ENCODE data around the gene HNRNPH1.
"Not testable (repeated sequence)": the region's sequence is repeated elsewhere in the genome, so short reads cannot be mapped to it uniquely, and the experiment has no call there.

Gene HNRNPH1

GRCh38 chr5:179642626-179643025 is 19.2 kb upstream of the HNRNPH1 start:
- H3K4me1 ChIP-seq (ENCODE audit: control insufficient read depth, insufficient read depth, low read length) = not testable (repeated sequence)

GRCh38 chr5:179641745-179642144 is 18.3 kb upstream of the HNRNPH1 start:
- not testable (repeated sequence) for H3K9me3 ChIP-seq (ENCODE audit: control insufficient read depth, insufficient read depth, low read length); H3K9ac ChIP-seq (ENCODE audit: low read depth, low read length); H3K4me1 ChIP-seq (ENCODE audit: control insufficient read depth, insufficient read depth, low read length); H3K4me3 ChIP-seq (ENCODE audit: low read depth, low read length); H3K27me3 ChIP-seq (ENCODE audit: control insufficient read depth, insufficient read depth, low read length); H3K36me3 ChIP-seq (ENCODE audit: control insufficient read depth, insufficient read depth, low read length)

More at GRCh38 chr5:179642626-179643025, 19.2 kb upstream of the HNRNPH1 start:
- not testable (repeated sequence) for H3K36me3 ChIP-seq (ENCODE audit: control insufficient read depth, insufficient read depth, low read length); H3K27me3 ChIP-seq (ENCODE audit: control insufficient read depth, insufficient read depth, low read length); H3K9ac ChIP-seq (ENCODE audit: low read depth, low read length); H3K4me3 ChIP-seq (ENCODE audit: low read depth, low read length); H3K9me3 ChIP-seq (ENCODE audit: control insufficient read depth, insufficient read depth, low read length)

GRCh38 chr5:179639296-179639695 is 15.8 kb upstream of the HNRNPH1 start:
- not testable (repeated sequence) for H3K9ac ChIP-seq (ENCODE audit: low read depth, low read length); H3K4me1 ChIP-seq (ENCODE audit: control insufficient read depth, insufficient read depth, low read length); H3K9me3 ChIP-seq (ENCODE audit: control insufficient read depth, insufficient read depth, low read length); H3K27me3 ChIP-seq (ENCODE audit: control insufficient read depth, insufficient read depth, low read length); H3K36me3 ChIP-seq (ENCODE audit: control insufficient read depth, insufficient read depth, low read length); H3K4me3 ChIP-seq (ENCODE audit: low read depth, low read length)

- H3K9ac ChIP-seq (ENCODE audit: low read depth, low read length); H3K4me3 ChIP-seq (ENCODE audit: low read depth, low read length); H3K36me3 ChIP-seq (ENCODE audit: control insufficient read depth, insufficient read depth, low read length); H3K4me1 ChIP-seq (ENCODE audit: control insufficient read depth, insufficient read depth, low read length); H3K27me3 ChIP-seq (ENCODE audit: control insufficient read depth, insufficient read depth, low read length); H3K9me3 ChIP-seq (ENCODE audit: control insufficient read depth, insufficient read depth, low read length): not testable (repeated sequence)
Measured at GRCh38 chr5:179634370-179635172, 11.1 kb upstream of the HNRNPH1 start.

- peak overlapping the region; percentile 13 for H3K4me3 ChIP-seq (ENCODE audit: low read depth, low read length)
- not testable (repeated sequence) for H3K9ac ChIP-seq (ENCODE audit: low read depth, low read length); H3K36me3 ChIP-seq (ENCODE audit: control insufficient read depth, insufficient read depth, low read length); H3K27me3 ChIP-seq (ENCODE audit: control insufficient read depth, insufficient read depth, low read length); H3K4me1 ChIP-seq (ENCODE audit: control insufficient read depth, insufficient read depth, low read length); H3K9me3 ChIP-seq (ENCODE audit: control insufficient read depth, insufficient read depth, low read length)
Measured at GRCh38 chr5:179633501-179634369, 10.3 kb upstream of the HNRNPH1 start.

GRCh38 chr5:179624841-179625271 is 1.4 kb upstream of the HNRNPH1 start:
- Histone ChIP-seq H3K4me1 (ENCODE audit: control insufficient read depth, insufficient read depth, low read length) (peaks cover 2% of the 10 kb centered on the region), H3K36me3 (ENCODE audit: control insufficient read depth, insufficient read depth, low read length) (peaks cover 19% of the 10 kb centered on the region), H3K27me3 (ENCODE audit: control insufficient read depth, insufficient read depth, low read length) (no peaks in the 10 kb centered on the region), H3K9me3 (ENCODE audit: control insufficient read depth, insufficient read depth, low read length) (no peaks in the 10 kb centered on the region), H3K4me3 (ENCODE audit: low read depth, low read length) (peak overlapping the region; percentile 95), H3K9ac (ENCODE audit: low read depth, low read length) (no peak overlapping the region)

- peaks cover 20% of the 10 kb centered on the region for H3K36me3 ChIP-seq (ENCODE audit: control insufficient read depth, insufficient read depth, low read length)
- peaks cover 2% of the 10 kb centered on the region for H3K4me1 ChIP-seq (ENCODE audit: control insufficient read depth, insufficient read depth, low read length)
- no peaks in the 10 kb centered on the region for H3K27me3 ChIP-seq (ENCODE audit: control insufficient read depth, insufficient read depth, low read length)
- no peaks in the 10 kb centered on the region for H3K9me3 ChIP-seq (ENCODE audit: control insufficient read depth, insufficient read depth, low read length)
- peak overlapping the region; percentile 95 for H3K4me3 ChIP-seq (ENCODE audit: low read depth, low read length)
- H3K9ac ChIP-seq (ENCODE audit: low read depth, low read length) = peak overlapping the region; percentile 90
Measured at GRCh38 chr5:179623906-179624741, 653 bp upstream of the HNRNPH1 start.

- Histone ChIP-seq H3K36me3 (ENCODE audit: control insufficient read depth, insufficient read depth, low read length) (peaks cover 33% of the 10 kb centered on the region), H3K4me3 (ENCODE audit: low read depth, low read length) (peak overlapping the region; percentile 77), H3K4me1 (ENCODE audit: control insufficient read depth, insufficient read depth, low read length) (peaks cover 2% of the 10 kb centered on the region), H3K9ac (ENCODE audit: low read depth, low read length) (peak overlapping the region; percentile 62), H3K9me3 (ENCODE audit: control insufficient read depth, insufficient read depth, low read length) (no peaks in the 10 kb centered on the region), H3K27me3 (ENCODE audit: control insufficient read depth, insufficient read depth, low read length) (no peaks in the 10 kb centered on the region)
Measured at GRCh38 chr5:179621551-179622214, 1.8 kb downstream of the HNRNPH1 start.

GRCh38 chr5:179620703-179621350 is 2.6 kb downstream of the HNRNPH1 start:
- H3K4me1 ChIP-seq (ENCODE audit: control insufficient read depth, insufficient read depth, low read length) = peaks cover 2% of the 10 kb centered on the region
- peaks cover 40% of the 10 kb centered on the region for H3K36me3 ChIP-seq (ENCODE audit: control insufficient read depth, insufficient read depth, low read length)
- peak overlapping the region; percentile 77 for H3K4me3 ChIP-seq (ENCODE audit: low read depth, low read length)
- H3K9me3 ChIP-seq (ENCODE audit: control insufficient read depth, insufficient read depth, low read length) = no peaks in the 10 kb centered on the region
- H3K27me3 ChIP-seq (ENCODE audit: control insufficient read depth, insufficient read depth, low read length) = no peaks in the 10 kb centered on the region
- no peak overlapping the region for H3K9ac ChIP-seq (ENCODE audit: low read depth, low read length)

GRCh38 chr5:179620293-179620692 is 3.2 kb downstream of the HNRNPH1 start:
- H3K27me3 ChIP-seq (ENCODE audit: control insufficient read depth, insufficient read depth, low read length) = no peaks in the 10 kb centered on the region
- peaks cover 2% of the 10 kb centered on the region for H3K4me1 ChIP-seq (ENCODE audit: control insufficient read depth, insufficient read depth, low read length)
- no peaks in the 10 kb centered on the region for H3K9me3 ChIP-seq (ENCODE audit: control insufficient read depth, insufficient read depth, low read length)
- peak overlapping the region; percentile 77 for H3K4me3 ChIP-seq (ENCODE audit: low read depth, low read length)
- no peak overlapping the region for H3K9ac ChIP-seq (ENCODE audit: low read depth, low read length)
- H3K36me3 ChIP-seq (ENCODE audit: control insufficient read depth, insufficient read depth, low read length) = peaks cover 44% of the 10 kb centered on the region
